Endometrial microvascular endothelial cells (primary cell): ENCODE measurements around the gene BHMT2. TPM values are rescaled to one million over a fixed set of nuclear protein-coding genes. Genes with fewer than 3 reads are reported as not detected.

ENCODE experiments used
- in situ Hi-C: cut with HindIII; loops from 2 replicates; pipeline ENCODE4 v1.10.0; 2017; ENCODE audit warnings: low sequenced_read_pairs, low pct_unique_long_range_greater_than_20kb; ENCODE audit errors: inconsistent ontology term
- total RNA-seq: library from RNA; depleted of rRNA; stranded (reverse); fragments of >200 nt; gene quantifications from one replicate; pipeline ENCODE4 v1.2.3, GENCODE V29; 2015; ENCODE audit errors: inconsistent ontology term

The BHMT2 gene, protein sequence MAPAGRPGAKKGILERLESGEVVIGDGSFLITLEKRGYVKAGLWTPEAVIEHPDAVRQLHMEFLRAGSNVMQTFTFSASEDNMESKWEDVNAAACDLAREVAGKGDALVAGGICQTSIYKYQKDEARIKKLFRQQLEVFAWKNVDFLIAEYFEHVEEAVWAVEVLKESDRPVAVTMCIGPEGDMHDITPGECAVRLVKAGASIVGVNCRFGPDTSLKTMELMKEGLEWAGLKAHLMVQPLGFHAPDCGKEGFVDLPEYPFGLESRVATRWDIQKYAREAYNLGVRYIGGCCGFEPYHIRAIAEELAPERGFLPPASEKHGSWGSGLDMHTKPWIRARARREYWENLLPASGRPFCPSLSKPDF
- 1.7 TPM for total RNA-seq

DNA sequence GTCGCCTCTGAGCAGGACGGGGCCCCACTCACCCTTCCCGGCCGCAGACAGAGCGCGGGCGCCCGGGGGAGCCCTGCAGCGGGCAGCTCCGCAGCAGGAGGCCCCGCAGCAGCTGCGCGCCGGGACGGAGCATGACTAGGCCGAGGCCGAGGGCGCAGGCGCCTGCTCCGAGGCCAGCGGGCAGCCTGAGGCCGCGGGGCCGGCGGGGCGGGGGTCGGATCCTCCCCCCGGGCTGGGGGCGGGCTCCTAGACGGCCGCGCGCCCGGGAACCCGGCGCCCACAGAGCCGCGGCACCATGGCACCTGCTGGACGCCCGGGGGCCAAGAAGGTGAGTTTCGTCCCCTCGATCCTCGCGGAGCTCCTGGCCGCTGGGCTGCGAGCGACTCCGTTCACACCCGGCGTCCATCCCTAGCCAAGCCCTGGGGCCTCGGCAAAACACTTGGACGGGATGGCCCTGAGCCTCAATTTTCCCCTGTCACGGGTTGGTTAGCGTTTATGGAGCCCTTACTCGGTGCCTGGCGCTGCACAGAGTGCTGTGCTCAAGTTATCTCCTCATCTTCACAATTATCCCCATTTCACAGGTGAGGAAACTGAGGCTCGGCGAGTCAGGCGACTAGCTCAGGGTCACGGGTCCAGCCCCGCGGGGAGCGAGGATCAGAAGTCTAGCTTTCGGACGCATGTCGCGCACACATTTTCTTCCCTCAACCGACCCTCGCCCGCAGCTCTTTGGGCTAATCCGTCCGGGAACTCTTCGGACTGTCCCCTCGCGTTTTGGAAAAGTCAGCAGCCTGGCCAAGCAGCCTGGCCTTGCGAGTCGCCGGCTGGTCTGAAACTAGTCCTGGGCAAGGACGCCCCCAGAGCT, at the start of gene BHMT2, which contains the start of gene DMGDH:
Gene BHMT2, plus strand, starts transcription at position 280 of the 862 bp plus-strand sequence. Its CDS starts 16 bp downstream, at position 296.
Gene DMGDH, minus strand, starts transcription at position 187 of the 862 bp plus-strand sequence. Its CDS starts 54 bp downstream, at position 133.
- in situ Hi-C loops = no loop called here

DNA sequence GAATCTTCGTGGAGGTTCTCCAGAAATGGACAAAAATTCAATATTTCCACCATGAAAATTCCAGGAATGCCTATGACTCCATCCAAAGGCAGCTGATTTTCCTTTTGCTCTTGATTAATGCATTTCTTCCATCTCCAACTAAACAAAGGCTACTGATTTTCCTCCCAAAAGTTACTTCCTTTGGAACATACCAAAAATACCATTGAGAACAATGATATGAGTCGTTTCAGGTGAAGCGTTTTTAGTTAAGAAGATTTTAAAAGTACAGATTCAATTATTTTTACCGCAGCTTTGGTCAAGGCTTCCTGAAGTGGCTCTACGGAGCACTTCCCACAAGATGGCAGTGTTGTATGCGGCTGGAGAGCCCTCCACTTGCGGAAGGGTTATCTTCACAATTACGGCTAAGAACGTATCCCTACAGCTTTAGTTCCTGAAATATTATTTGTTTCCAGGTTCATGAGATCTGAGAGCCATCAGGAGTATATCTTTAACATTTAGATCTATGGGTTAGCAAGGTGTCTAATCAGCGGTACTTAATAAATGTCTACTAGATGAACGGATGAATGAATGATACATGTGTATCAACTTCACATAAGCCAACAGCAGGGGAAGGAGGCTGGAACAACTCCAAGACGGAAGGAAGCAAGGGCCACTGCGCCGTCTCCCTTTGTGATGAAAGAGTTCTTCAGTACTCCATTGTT, 48.6 kb upstream of the BHMT2 start:
- in situ Hi-C loops = no loop called here

DNA sequence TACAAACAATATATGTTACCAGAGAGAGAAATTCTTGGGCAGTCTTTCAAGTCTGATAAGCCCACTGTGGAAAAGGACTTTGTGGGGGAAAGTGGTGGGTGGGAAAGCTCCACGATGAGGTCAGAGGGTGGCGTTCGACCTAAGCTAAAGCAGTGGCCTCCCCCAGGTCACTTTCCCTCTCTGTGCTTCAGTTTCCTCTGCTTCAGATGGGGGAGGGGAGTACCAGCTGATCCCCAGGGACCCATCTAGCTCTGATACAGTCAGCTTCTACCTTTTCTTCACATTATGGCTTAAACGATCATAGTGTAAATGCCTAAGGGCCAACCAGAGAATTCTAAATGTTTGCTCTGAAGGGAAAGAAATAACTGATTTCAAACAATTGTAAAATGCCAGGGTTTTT, 47.8 kb upstream of the BHMT2 start:
- in situ Hi-C loops = no loop called here

DNA sequence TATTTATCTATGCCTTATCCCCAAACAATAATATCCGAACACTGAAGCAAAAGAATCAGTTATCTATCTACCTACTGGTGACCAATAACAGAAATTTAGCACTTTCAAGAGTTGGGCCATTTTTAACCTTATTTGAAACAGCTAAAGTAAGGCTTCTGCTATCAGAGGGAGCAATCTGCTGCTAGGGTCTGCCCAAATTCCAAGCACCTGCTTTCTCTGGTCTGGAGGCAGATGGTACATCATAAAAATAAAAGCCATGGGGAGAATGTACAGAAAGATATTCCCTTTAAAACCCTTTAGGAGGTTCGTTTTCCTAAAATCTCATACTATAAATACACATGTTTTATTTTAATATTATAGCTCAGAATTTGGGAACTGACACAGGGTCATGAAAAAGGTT, 46.8 kb upstream of the BHMT2 start:
- in situ Hi-C loops = no loop called here

DNA sequence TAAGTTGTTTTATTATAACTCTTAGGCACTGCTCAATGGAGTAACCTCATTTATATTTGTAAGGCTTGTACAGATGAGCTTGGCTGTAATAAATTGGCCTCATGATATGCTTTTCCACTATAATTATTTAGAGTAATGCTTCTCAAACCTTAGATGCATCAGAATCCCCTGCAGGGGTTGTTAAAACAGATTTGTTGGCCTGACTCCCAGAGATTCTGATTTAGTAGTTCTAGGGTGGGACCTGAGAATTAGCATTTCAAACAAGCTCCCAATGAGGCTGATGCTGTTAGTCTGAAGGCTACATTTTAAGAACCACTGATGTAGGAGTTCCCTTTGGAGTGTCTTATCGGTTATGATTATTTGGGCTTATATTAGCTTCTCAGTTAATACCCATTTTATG, 46.2 kb upstream of the BHMT2 start:
- in situ Hi-C loops = no loop called here

DNA sequence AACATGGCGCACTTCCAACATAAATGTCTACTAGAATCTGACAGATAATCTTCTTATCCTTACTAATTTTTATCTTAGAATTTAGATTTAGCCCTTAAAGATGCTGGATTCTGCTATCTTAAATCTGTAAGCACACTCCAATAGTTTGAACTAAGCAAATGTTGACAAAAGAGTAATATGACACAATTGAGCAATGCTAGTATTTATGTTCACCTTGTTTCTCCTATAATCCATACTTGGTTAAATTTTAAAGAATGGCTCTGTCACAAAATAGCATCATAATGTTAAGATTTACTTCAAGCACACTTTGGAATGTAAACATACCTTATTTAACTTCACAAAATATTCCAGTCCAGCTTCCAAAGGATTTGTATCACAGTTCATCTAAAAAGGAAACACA, 45.6 kb upstream of the BHMT2 start:
- in situ Hi-C loops = no loop called here

DNA sequence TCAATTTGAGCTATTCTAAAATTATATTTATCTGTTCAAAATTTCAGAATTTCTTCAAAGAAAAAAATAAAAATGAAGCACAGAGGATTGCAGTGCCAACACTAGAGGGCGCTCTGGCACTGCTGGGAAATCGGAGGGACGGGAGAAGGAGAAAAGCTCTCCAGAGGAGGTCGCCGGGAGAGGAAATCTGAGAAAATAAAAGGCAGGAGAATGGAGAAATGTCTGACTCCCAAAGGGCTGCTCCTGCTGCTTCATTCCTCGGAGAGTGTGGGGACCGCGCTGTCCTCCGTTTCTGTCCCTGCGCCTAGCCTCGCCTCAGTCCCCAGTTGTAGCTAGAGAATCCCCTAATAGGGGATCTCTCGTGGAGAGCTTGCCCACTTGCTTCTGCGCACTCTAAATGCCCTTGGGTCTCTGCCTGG, 44.5 kb upstream of the BHMT2 start:
- in situ Hi-C loops = no loop called here

DNA sequence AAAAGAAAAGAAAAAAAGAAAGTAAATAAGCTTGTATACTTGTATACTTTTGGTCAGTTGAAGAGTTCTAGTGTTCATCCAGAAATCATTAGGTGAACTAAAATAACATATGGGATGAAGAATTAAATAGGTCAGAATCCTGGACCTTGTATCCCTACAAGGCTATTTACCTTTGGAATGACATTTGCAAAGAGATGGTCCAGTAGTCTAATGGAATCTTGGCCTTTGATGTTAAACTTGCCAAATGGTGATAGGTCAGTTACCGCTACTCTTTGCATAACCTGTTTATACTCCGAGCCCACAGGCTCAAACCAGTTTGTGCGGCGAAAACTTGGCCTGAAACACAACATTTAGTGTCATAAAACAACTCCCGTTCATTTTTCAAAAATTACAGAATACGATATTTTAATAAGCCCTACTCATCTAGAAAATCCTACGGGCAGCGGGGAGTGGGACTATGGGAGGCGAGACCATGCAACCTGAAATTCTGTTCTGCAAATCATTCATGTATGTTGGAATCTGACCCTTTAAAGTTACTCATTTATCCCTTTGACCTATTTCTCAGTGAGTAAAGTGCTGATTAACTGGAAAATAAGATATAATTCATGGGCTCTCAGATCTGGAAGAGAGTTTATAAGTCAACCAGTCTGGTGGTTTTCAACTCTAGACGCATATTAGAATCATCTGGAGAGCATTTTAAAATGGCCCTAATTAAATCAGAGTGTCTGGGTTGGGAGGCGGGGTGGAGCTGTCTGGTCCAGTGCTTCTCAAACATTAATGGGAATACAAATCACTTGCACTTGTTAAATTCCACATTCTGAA, 38.7 kb upstream of the BHMT2 start:
- in situ Hi-C loops = no loop called here

DNA sequence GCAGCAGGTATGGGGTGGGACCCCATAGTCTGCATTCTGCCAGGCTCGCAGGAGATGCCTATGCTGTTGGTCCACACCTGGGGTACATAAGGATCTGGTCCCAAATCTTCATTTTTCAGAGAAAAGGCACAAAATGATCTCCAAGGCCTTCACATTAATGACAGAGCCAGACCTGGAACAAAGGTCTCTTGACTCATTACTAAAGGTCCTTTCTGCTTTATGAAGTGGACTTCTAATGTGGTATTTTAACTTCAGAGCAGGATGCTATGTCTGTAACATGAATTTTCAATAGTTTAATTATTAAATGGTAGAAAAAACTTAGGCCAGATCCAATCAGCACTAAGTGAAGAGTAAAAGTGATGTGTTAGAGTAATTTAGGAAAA, 38.1 kb upstream of the BHMT2 start:
- in situ Hi-C loops = no loop called here

DNA sequence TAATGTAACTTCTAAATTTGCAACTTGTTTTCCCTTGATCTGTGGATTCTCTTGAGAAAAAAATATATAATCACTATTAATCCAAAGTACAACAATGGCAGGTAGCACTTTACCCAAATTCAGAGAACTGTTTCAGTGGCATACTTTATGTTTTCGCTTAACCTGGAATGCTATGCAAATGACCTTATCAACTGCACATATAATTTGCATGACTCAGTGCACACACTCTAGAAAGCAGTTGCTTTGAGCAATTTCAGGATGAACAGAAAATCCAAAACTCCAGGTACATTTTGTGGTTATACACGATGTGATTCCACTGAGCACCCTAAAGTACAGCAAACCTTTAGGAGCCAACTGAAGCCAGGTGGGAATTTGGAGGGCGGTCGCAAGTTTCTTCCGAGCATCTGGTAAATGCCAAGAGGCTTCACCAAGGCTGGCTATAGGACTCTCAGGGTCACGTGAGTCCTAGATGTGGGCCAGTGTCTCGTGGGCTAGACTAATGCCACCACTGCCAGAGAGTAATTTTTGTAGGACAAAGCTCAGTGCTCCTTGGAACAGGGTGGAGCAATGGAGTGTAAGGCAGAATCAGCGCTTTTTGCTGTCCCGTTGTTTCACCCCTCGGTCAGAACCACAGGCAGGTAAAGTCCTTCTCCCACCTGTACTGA, 37.4 kb upstream of the BHMT2 start:
- in situ Hi-C loops = no loop called here

DNA sequence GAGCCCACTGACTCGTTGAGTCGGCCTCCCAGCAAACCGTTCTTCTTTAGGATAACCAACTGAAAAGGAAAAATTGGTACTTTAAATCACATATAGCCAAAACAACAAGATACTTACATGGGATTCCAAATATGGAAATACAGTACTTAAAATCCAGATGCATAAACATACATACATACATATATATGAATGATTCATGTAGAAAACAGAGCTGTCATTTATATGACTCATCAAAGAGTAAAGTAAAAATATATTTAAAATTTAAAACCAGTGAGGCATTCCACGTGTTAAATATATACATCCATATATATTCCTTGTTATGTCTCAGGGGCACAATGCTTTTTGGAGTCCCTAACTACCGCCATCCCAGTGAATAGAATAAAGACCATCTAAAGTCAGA, 36.8 kb upstream of the BHMT2 start:
- in situ Hi-C loops = no loop called here

DNA sequence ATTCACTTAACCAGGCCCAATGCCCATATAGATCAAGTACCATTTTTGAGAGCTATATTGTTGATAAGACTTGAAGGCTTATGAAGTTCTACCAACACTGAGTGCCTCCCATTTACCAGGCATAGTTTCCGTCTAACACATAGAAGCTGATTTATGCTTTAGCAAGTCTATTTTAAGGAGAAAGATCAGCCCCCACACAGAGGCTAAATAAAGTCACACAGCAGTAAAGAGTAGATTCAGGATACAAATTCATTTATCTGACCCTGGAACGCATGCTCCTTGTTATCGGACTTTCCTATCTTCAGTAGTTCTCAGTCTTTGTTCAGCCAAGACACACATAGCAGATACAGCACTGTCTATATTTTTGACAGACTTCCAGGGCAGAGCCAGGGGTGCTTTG, 34.3 kb upstream of the BHMT2 start:
- in situ Hi-C loops = no loop called here

DNA sequence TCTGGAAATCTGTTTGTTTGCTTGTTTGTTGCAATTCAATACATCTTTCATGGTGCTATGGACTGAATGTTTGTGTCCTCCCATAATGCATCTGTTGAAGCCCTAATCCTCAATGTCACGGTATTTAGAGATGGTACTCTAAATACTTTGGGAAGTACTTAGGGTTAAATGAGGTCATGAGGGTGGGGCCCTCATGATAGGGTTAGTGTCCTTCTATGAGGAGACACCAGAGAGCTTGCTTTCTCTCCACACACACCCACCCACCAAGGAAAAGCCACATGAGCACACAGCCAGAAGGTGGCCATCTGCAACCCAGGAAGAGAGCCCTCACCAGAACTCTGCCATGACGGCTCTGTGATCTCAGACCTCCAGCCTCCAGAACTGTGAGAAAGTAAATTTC, 32.8 kb upstream of the BHMT2 start:
- in situ Hi-C loops = no loop called here

DNA sequence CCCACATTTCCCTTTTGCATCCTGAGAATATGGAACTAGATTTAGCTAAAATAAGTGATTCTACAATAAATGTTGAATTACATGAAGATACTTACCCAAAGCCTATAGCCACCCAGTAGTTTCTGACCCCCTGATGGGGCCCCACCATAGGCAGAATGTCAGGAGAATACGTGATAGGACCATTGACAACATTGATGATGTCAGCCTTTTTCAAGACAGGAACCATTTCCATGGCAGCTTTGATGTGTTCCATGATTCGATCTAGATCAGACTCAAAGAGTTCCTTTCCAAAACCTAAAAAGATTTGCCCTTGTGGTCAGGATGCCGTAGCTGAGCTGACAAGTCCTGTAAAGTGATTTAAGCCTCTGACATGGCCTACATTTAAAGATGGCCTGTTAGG, 27.4 kb upstream of the BHMT2 start:
- in situ Hi-C loops = no loop called here

DNA sequence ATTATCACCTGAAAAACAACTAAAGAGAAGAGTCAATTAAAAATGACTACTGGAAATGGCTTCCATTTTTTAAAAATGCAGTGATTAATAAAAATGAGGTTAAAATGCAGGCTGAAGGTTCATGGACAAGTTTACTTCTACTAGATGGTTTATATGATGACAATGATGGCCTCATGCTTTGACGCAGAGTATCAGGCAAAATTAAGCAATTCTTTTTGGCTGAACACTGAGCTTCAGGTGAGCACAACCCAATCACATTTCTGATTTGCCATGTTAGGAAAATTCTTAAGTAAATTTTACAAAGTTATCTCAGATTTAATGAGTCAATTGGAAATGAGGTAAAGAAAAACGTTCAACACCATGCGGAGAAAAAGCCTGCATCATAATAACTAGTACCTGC, 22.4 kb upstream of the BHMT2 start:
- in situ Hi-C loops = no loop called here

DNA sequence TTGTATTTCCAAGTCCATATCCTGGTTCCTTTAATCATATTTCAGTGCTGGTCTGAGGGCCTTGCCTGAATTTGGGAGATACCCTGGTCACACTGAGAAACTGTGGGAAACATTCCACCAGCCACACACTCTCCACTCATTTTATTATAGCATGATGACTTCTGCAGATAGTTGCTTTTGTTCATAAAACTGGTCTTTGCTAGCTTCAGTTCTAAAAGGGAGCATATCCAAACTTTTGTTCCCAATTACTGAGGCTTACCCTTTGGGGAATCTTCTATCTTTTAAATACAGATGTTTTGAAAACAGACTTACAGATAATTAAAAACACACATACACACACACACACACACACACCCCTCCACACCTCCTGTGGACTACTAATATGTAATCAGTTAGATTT, 21.1 kb upstream of the BHMT2 start:
- in situ Hi-C loops = no loop called here

DNA sequence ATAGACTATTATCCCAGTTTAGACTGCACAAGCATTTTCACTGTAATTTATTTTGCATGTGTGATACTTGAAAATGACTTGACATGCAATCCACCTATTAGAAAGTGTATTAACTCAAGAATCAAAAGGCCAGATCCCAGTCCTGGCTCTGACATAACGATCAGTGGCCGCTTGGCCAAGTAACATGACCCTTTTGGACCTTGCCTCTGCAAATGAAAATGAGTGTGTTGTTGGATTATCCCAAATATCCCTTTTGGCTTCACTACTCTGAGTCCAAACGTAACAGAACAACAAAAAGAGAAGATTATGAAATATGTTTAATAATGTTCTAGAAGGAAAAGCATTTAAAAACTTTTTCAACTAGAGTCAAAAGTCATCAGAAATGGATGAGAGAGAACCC, 19.1 kb upstream of the BHMT2 start:
- in situ Hi-C loops = no loop called here

DNA sequence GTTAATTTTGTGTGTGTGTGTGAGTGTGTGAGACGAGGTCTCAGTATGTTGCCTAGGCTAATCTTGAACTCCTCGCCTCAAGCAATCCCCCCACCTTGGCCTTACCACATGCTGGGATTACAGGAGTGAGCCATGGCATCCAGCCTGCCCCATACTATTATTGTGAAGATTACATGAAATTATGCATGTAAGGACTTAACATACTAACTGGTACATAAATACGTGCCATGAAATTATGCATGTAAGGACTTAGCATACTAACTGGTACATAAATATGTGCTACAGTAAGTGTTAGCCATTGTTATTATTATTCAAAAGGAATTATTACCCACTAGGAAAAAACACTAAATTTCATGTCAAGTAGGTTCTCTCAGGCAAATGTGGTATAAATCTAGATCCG, 16.2 kb upstream of the BHMT2 start:
- in situ Hi-C loops = no loop called here
